ENCODE measurements around the gene PHAF1. TPM values are rescaled to one million over a fixed set of nuclear protein-coding genes. Genes with fewer than 3 reads are reported as not detected.

Gene PHAF1
- total and polyA plus RNA-seq, 9 of the 15 experiments (the other 6 are each of a cell fraction or from before 2014, with no cell fraction given): 5.1 to 25.4 (median 13.8) TPM

GRCh38 chr16:67163999-67164558 lies 54.3 kb downstream of the PHAF1 start:
- FAIRE-seq: no peak
- Histone ChIP-seq H3K9ac (ENCODE audit: insufficient read depth in 1 of 2, low read depth in 2 of 2, low read length in 2 of 2) (peak overlapping the region in 1 of 2 experiments; percentile 80; a peak in 2 of 4 replicates), H3K79me2 (ENCODE audit: control insufficient read depth, insufficient read depth, low read length) (peaks cover 24% of the 10 kb centered on the region), H3K27ac (ENCODE audit: extremely low read depth, low read depth, low read length) (peak overlapping the region; percentile 41; the same call in 1 of the 3 replicates), H2AFZ (ENCODE audit: low read depth, low read length) (peak overlapping the region; percentile 40; the same call in 1 of the 2 replicates), H3K4me2 (ENCODE audit: insufficient read depth, low read length) (no peak overlapping the region; the same call in 1 of the 2 replicates), H3K36me3 (ENCODE audit: control insufficient read depth, insufficient read depth, low read length) (peaks cover 13% of the 10 kb centered on the region; the same call in 2 of the 3 replicates), H4K20me1 (replicated peaks; ENCODE audit: control insufficient read depth, insufficient read depth, low read length) (no peaks in the 10 kb centered on the region), H3K4me3 (no peak overlapping the region), H3K9me1 (ENCODE audit: control insufficient read depth, insufficient read depth, low read length) (no peaks in the 10 kb centered on the region), H3K9me3 (replicated peaks; ENCODE audit: control insufficient read depth, insufficient read depth, low read depth, low read length) (no peaks in the 10 kb centered on the region), H3K4me1 (replicated peaks in 1 of 2; ENCODE audit: control insufficient read depth in 2 of 2, insufficient read depth in 2 of 2, low read length in 2 of 2) (peaks cover 14 to 84% of the 10 kb centered on the region in 2 experiments), H3K27me3 (ENCODE audit: control insufficient read depth in 2 of 2, insufficient read depth in 2 of 2, low read length in 2 of 2) (no peaks in the 10 kb centered on the region)
- in situ Hi-C loops (cut with MboI): loop anchor here (25.0 kb wide), 1 partner anchor 202 kb away; the partner anchor contains the start of gene CES3
- BruUV-seq (replicated peaks): no TSS peak
- peak; percentile 0; the same call in 1 of the 3 replicates for ATAC-seq
- POLR2A ChIA-PET: no interaction called here
- DNase-seq (ENCODE audit: extremely low read depth in 1 of 4, low spot score in 3 of 4): no peak
- WGBS (ENCODE audit: insufficient coverage, low coverage, missing lambda C conversion rate): 72% methylated on average over 24 of the region's 34 CpGs
- CTCF ChIA-PET (ENCODE audit: low intra/inter-chr PET ratio): interaction anchor here (0.7 kb wide), 1 partner anchor 13 kb away, joined by 4 read pairs; the partner anchor contains the start of gene B3GNT9
- intact Hi-C loops (cut with micrococcal nuclease): no loop called here
- TF ChIP-seq ZNF57 (CRISPR knock-in tag; IDR thresholded peaks at IDR 0.05): no peak
- peak; percentile 12 for TF ChIP-seq GTF3C2 (IDR thresholded peaks at IDR 0.05; ENCODE audit: borderline replicate concordance, extremely low read depth, insufficient read length)

All from K562 (cell line).